ENCODE results near the gene LIMS2.

DNA sequence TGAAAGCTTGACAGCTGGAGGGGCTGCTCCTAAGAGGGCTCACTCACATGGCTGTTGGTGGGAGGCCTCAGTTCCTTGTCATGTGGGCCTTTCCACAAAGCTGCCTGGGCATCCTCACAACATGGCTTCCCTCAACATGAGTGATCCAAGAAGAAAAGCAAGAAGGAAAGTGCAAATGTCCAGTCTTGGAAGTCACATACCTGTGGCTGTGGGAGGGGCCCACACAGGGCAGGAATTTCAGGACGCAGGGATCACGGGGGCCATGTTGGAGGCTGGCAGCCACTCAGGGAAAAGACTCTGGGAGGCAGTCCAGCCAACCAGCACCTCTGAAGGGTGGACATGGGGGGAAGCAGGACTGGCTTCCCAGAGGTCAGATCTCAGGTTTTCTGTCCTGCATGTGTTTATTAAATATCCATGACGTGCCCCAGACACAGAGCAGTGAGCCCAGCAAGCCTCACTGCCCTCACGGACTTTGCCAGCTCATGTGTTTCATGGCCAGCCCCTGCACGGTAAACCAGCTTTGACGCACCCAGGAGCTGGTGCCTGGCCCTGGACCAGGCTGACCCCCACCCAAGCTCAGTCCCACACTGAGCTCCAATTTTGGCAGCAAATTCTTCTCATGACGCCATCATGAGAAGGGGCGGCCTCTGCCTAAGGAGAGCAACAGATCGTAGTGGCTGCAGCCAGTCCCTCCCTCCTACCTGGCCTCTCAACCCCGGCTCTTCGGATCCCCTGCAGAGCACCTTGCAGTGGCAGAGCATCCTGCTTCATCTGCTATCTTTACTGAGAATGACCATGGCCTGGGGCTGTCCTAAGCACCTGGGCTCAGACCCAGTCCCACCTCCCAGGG, 64.0 kb downstream of the LIMS2 start:
- TF ChIP-seq EZH2phosphoT487 (conservative IDR thresholded peaks at IDR 0.05; ENCODE audit: low read length), result no peak
- TF ChIP-seq, protein P1, sequence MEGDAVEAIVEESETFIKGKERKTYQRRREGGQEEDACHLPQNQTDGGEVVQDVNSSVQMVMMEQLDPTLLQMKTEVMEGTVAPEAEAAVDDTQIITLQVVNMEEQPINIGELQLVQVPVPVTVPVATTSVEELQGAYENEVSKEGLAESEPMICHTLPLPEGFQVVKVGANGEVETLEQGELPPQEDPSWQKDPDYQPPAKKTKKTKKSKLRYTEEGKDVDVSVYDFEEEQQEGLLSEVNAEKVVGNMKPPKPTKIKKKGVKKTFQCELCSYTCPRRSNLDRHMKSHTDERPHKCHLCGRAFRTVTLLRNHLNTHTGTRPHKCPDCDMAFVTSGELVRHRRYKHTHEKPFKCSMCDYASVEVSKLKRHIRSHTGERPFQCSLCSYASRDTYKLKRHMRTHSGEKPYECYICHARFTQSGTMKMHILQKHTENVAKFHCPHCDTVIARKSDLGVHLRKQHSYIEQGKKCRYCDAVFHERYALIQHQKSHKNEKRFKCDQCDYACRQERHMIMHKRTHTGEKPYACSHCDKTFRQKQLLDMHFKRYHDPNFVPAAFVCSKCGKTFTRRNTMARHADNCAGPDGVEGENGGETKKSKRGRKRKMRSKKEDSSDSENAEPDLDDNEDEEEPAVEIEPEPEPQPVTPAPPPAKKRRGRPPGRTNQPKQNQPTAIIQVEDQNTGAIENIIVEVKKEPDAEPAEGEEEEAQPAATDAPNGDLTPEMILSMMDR (IDR thresholded peaks at IDR 0.05; ENCODE audit: insufficient read depth, low read length, poor library complexity, severe bottlenecking), result no peak
